GM12878 (cell line): ENCODE results near the gene MAGEA2B. TPM values are rescaled to one million over a fixed set of nuclear protein-coding genes. Genes with fewer than 3 reads are reported as not detected.

Source experiments
- ATAC-seq: fragments of 200-7000 bp; cut with Tn5 transposase; 3 replicates; pipeline ENCODE4 v1.9.1; 2020; ENCODE audit warnings: mild to moderate bottlenecking, moderate library complexity
- BruUV-seq: library from RNA; stranded (reverse); fragments of 400-500 nt; replicated peaks from 2 replicates; lab custom pipeline; 2021; lab: Mats Ljungman, UMichigan
- CTCF ChIA-PET: fragments of 300-600 bp; sonication (Branson Sonifier 250); formaldehyde crosslinking; extraction: SDS; loops from one replicate; lab custom pipeline; 2021; ENCODE audit warnings: inconsistent platforms; lab: Yijun Ruan, JAX
- POLR2A ChIA-PET: fragments of 350-600 bp; formaldehyde crosslinking; extraction: SDS; loops from one replicate; lab custom pipeline; 2021; ENCODE audit warnings: inconsistent platforms; lab: Charles Lee
- RAD21 ChIA-PET: fragments of 300-600 bp; sonication (Branson Sonifier 250); formaldehyde crosslinking; loops from one replicate; lab custom pipeline; 2023; ENCODE audit warnings: antibody characterized with exemption; ENCODE audit not compliant: unreplicated experiment; lab: Charles Lee
- SMC1A ChIA-PET: fragments of 300-600 bp; sonication (Branson Sonifier 250); formaldehyde crosslinking; loops from one replicate; lab custom pipeline; 2023; ENCODE audit not compliant: unreplicated experiment, uncharacterized antibody; lab: Charles Lee
- DNase-seq: peaks from one replicate; pipeline ENCODE4 v3.0.0-alpha.2; 2011; ENCODE audit warnings: low read depth, low spot score
- FAIRE-seq: peaks from 3 replicates; lab custom pipeline; 2011; peaks lifted over from hg19 to GRCh38; lab: Jason Lieb, UNC
- H2AFZ ChIP-seq: 2 replicates; pipeline ENCODE4 v1.6.0; 2011; ENCODE audit warnings: low read depth, low read length, control low read depth; ENCODE audit not compliant: control insufficient read depth
- H3K27ac ChIP-seq: 2 replicates; pipeline ENCODE4 v1.5.1; 2011; ENCODE audit warnings: control low read depth; ENCODE audit not compliant: control insufficient read depth, insufficient read depth
- H3K27me3 ChIP-seq, 2 experiments: replicated peaks in 1 of 2; 2 replicates each; pipeline versions ENCODE4 v1.6.0 to v1.6.1; 2011; ENCODE audit warnings: low read length in 1 of 2; ENCODE audit not compliant: control insufficient read depth in 2 of 2, insufficient read depth in 2 of 2
- H3K36me3 ChIP-seq, 2 experiments: 2 replicates each; pipeline ENCODE4 v1.5.1; 2011; ENCODE audit warnings: low read length in 1 of 2; ENCODE audit not compliant: control insufficient read depth in 2 of 2, insufficient read depth in 2 of 2
- H3K4me1 ChIP-seq: 2 replicates; pipeline ENCODE4 v1.6.1; 2011; ENCODE audit warnings: mild to moderate bottlenecking, low read length, moderate library complexity, mixed read lengths; ENCODE audit not compliant: control insufficient read depth, insufficient read depth
- H3K4me2 ChIP-seq: 2 replicates; pipeline ENCODE4 v1.6.0; 2011; ENCODE audit warnings: control low read depth; ENCODE audit not compliant: control insufficient read depth, insufficient read depth
- H3K4me3 ChIP-seq: fragments of 200-600 bp; sonication (generic); 2 replicates; pipeline ENCODE4 v1.5.1; 2016
- H3K79me2 ChIP-seq: 2 replicates; pipeline ENCODE4 v1.6.0; 2011; ENCODE audit warnings: low read length; ENCODE audit not compliant: control insufficient read depth, insufficient read depth
- H3K9ac ChIP-seq: 2 replicates; pipeline ENCODE4 v1.8.0; 2011; ENCODE audit warnings: low read length, control low read depth, mixed read lengths; ENCODE audit not compliant: control insufficient read depth, insufficient read depth
- H3K9me3 ChIP-seq: replicated peaks from 3 replicates; pipeline ENCODE4 v1.5.1; 2011; ENCODE audit warnings: mild to moderate bottlenecking, low read length; ENCODE audit not compliant: control insufficient read depth, insufficient read depth
- H4K20me1 ChIP-seq: 2 replicates; pipeline ENCODE4 v1.6.0; 2011; ENCODE audit not compliant: control insufficient read depth, insufficient read depth
- BCL11A ChIP-seq: IDR thresholded peaks from 2 replicates; pipeline ENCODE4 v1.6.1; 2011; ENCODE audit warnings: low read depth, low read length
- CREB1 ChIP-seq: IDR thresholded peaks from 2 replicates; pipeline ENCODE4 v1.6.1; 2012; ENCODE audit warnings: low read depth, mild to moderate bottlenecking, inconsistent platforms
- MTA2 ChIP-seq: fragments of 450-650 bp; IDR thresholded peaks from 2 replicates; pipeline ENCODE4 v1.6.1; 2016; ENCODE audit warnings: low read depth, mild to moderate bottlenecking, moderate library complexity
- NBN ChIP-seq: fragments of 450-650 bp; IDR thresholded peaks from 2 replicates; pipeline ENCODE4 v1.6.1; 2016
- PBX3 ChIP-seq: IDR thresholded peaks from 2 replicates; pipeline ENCODE4 v1.6.1; 2011; ENCODE audit warnings: mild to moderate bottlenecking, low read depth, low read length, moderate library complexity; ENCODE audit not compliant: insufficient replicate concordance
- SP1 ChIP-seq: IDR thresholded peaks from one replicate; pipeline ENCODE4 v1.6.1; 2011; ENCODE audit warnings: low read depth, low read length
- TCF7 ChIP-seq: IDR thresholded peaks from 2 replicates; pipeline ENCODE4 v1.6.1; 2014; ENCODE audit warnings: antibody characterized with exemption, borderline replicate concordance
- ZNF384 ChIP-seq: IDR thresholded peaks from 2 replicates; pipeline ENCODE4 v1.6.1; 2012; ENCODE audit warnings: low read depth, mild to moderate bottlenecking, low read length, improper control_type of control experiment, borderline replicate concordance
- WGBS: methylation state at CpG from one replicate; pipeline ENCODE4 v1.1.6; 2016; ENCODE audit warnings: low lambda C conversion rate; ENCODE audit not compliant: insufficient replicate concordance, insufficient coverage; ENCODE audit errors: missing lambda C conversion rate; 5-methylcytosine and 5-hydroxymethylcytosine counted together
- in situ Hi-C: fragments of 300-500 bp; cut with MboI; formaldehyde crosslinking; loops from 9 replicates; pipeline ENCODE4 v1.14.3; 2018; ENCODE audit warnings: mixed read lengths
- intact Hi-C: fragments of 100-400 bp; cut with micrococcal nuclease; formaldehyde crosslinking; loops from one replicate; pipeline ENCODE4 v1.14.2; 2022; ENCODE audit not compliant: unreplicated experiment
- polyA plus RNA-seq, 11 experiments: library from polyadenylated mRNA; depleted of rRNA in 4 of 11; unstranded in 6 of 11; stranded (reverse) in 5 of 11; fragments of >200 nt; fragmentation: Nextera tagmentation in 4 of 11; fragmentation: Illumina TruSeq in 1 of 11; extraction: Ambion mirVana in 4 of 11; extraction: Trizol in 1 of 11; gene quantifications; 1 replicate in 1 of 11; 2 replicates in 10 of 11; pipeline versions ENCODE4 v1.2.1 to v1.2.3, GENCODE V29; 2011 to 2016; ENCODE audit warnings: inconsistent platforms in 2 of 11, missing spikeins in 2 of 11, low read depth in 1 of 11
- total RNA-seq, 4 experiments: library from RNA; depleted of rRNA in 3 of 4; stranded (reverse); fragments of >200 nt in 3 of 4; fragmentation: Illumina TruSeq in 1 of 4; extraction: Trizol in 1 of 4; gene quantifications; 2 replicates each; pipeline versions ENCODE4 v1.2.1 to v1.2.3, GENCODE V29; 2013 to 2021

The MAGEA2B gene
- total and polyA plus RNA-seq, 10 of the 15 experiments (the other 5 are each of a cell fraction or from before 2014, with no cell fraction given): not detected

- Histone ChIP-seq H3K36me3 (no peaks in the 10 kb centered on the region), H3K27ac (no peak overlapping the region), H3K4me1 (no peaks in the 10 kb centered on the region), H3K79me2 (no peaks in the 10 kb centered on the region), H3K27me3 (no peaks in the 10 kb centered on the region)
- SMC1A ChIA-PET: no interaction called here
- intact Hi-C loops (no loop called here), in situ Hi-C loops (no loop called here)
- no peak for DNase-seq
- no TSS peak for BruUV-seq
- TF ChIP-seq TCF7 (no peak), PBX3 (no peak), SP1 (no peak), ZNF384 (no peak), CREB1 (no peak), NBN (no peak), MTA2 (no peak), BCL11A (no peak)
- TF ChIP-seq, all 136 proteins: peak for 0
- 5% methylated on average over 7 of the region's 7 CpGs for WGBS
- Histone ChIP-seq H4K20me1 (no peaks in the 10 kb centered on the region), H3K4me2 (no peak overlapping the region), H3K4me3 (no peak overlapping the region), H3K9me3 (no peaks in the 10 kb centered on the region), H2AFZ (no peak overlapping the region), H3K9ac (no peak overlapping the region)
- no peak for ATAC-seq
- RAD21 ChIA-PET: no interaction called here
- no peak for FAIRE-seq
- POLR2A ChIA-PET: no interaction called here
- CTCF ChIA-PET: no interaction called here
Measured at GRCh38 chrX:152725409-152725808, 11.0 kb downstream of the MAGEA2B start.
